ENCODE measurements around the gene OTOP2.
"Not testable (repeated sequence)": the region's sequence is repeated elsewhere in the genome, so short reads cannot be mapped to it uniquely, and the experiment has no call there.

OTOP2 gene

GRCh38 chr17:74953134-74953687 is 29.1 kb downstream of the OTOP2 start:
- no peak for DNase-seq

DNA sequence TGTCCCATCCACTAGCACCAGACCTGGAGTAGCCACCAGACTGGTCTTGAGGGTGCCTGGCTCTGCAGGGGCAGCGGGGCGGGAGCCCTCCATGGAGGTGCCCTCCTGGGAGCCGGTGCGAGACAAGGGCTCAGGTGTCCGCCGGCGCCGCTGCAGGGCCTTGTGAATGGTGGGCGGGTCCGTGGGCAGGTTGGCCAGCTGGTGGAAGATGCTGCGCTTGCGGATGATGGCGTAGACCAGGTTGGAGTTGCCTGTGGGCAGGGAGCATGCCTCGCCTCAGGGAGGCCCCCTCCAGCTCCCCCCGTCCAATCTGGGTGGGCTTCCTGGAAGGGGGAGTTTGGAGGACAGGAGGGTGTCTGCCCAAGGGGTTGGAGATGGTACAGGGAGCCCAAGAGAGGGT is 30.0 kb downstream of the OTOP2 start:
- no peak for DNase-seq

DNA sequence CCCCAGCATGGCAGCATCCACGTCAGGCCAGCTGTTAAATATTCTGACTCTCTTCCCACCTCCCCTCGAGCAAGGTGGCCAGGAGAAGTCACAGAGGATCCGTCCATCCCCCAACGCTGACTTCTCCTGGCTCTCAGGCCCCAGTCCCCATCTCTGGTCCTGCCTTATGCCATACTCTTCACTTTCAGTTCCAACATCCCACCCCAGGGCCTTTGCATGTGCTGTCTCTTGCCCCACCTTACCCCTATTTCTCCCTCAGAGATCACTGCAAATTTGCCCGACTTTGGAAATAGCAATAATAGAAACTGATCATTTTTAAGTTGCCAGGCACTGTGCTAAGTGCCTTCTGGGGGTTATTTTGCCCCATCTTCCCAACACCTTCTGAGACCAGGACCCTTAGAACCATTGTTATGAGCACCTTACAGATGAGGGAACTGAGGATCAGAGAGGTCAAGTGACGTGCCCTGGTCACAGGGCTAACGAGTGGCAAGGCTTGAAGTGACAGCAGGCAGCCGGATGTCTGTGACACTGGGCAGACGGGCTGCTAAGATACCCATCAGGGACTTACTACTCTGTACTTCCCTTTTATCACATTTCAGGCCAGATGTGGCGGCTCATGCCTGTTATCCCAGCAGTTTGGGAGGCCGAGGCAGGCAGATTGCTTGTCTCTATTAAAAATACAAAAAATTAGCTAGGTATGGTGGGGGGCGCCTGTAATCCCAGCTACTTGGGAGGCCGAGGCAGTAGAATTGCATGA is 30.8 kb downstream of the OTOP2 start:
- no peak for DNase-seq

GRCh38 chr17:74956093-74956492 is 32.0 kb downstream of the OTOP2 start:
- no peak for DNase-seq

GRCh38 chr17:74957935-74958740 is 34.1 kb downstream of the OTOP2 start:
- DNase-seq, result no peak

- DNase-seq, result peak; percentile 60
Observed at GRCh38 chr17:74959826-74960515, 35.9 kb downstream of the OTOP2 start.

GRCh38 chr17:74960570-74961342 is 36.7 kb downstream of the OTOP2 start:
- DNase-seq, result peak; percentile 35

DNA sequence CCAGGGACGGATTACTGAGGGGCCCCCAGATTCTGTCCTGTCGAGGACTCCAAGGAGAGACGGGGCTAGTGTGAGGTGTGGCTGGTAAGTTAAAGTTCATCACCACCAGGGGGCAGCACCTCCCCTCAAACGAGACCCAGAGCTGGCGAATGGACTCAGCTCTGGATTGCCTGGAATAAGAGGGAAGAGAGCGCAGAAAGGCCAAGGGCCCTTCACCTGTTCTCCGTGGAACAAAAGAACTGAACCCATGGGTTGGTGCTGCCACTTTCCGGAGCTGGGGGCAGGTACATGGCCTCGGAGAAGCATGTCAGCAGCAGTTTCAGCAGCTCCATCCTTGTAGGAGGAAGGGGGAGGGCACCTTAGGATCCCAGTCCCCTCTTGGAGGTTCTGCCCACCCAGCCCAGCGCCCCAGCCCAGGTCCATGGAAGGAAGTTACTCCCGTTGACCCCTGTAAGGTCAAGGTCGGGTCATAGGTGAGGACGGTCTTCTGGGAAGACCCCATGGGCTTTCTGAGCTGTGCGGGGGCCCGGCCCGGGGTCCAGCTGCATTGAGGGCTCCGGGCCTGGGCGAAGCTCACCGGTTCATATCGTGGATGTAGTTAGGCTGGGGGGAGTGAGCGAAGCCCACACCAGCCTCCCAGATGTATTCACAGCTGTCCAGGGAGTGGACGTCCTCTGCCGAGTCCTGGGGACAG is 37.7 kb downstream of the OTOP2 start:
- peak; percentile 67 for DNase-seq

DNA sequence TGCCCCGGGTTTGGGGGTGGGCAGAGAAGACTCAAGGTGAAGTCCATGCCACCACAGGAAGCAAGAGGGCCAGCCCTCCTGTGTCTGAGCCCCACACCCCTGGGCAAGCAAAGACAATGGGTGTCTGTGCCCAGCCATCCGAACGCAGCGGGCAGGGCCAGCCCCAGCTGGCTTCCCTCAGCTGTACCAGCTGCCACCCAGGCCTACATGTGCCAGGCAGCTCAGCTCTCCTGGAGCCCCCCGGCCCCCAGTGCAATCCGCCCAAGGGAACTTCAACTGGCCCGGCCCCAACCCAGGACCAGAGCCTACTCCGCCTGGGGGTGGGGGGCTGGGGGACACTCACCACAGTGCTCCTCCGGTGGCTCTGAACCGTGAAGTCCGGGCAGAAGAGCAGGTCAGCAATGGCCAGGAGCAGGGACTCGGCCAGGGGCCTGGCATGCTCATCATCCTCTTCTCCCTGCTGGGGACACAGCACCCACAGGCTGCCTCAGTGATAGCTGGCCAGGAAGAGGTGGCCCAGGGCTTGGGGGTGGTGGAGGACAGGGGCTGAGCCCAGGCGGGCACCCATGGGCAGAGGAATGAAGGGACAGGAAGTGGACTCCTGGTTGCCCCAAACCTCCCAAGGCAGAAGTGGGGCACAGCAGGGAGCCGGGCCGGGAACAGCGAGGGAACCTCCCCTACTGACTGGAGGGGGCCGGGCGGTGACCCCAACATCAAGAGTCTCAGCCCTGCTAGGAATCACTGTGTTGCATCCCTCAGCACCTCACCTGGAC is 38.7 kb downstream of the OTOP2 start:
- DNase-seq, result no peak

DNA sequence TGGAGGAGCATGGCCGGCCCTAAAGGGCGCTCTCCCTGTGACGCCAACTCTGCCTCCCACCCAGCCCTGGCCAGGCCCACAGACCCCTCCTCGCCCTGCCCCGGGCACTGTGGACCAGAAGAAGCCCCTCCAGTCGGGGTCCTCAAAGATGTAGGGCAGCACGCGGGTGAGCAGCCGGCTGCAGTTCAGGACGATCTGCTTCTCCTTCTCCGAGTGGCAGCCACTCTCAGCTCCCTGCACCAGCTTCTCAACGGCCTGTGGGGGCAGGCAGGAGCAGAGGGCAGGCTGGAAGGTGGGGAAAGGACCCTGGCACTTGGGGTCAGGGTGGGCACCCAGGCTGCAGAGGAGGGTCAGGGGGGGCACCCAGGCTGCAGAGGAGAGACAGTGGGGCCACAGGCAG is 39.6 kb downstream of the OTOP2 start:
- no peak for DNase-seq

- DNase-seq, result no peak
Observed at GRCh38 chr17:74964246-74964761, 40.2 kb downstream of the OTOP2 start.

- no peak for DNase-seq
Observed at GRCh38 chr17:74964988-74965622, 41.0 kb downstream of the OTOP2 start.

- no peak for DNase-seq
Observed at GRCh38 chr17:74968361-74968780, 44.3 kb downstream of the OTOP2 start.

DNA sequence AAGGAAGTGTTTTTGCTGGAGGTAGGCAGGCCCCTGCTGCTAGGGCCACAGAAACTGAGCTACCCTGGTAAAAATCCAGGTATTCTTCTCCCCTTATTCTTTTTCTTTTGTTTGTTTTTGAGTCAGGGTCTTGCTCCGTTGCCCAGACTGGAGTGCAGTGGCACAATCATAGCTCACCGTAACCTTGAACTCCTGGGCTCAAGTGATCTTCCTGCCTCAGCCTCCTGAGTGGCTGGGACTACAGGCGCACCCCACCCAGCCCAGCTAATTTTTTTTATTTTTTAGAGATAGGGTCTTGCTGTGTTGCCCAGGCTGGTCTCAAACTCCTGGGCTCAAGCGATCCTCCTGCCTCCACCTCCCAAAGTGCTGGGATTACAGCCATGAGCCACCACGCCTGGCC is 45.4 kb downstream of the OTOP2 start:
- not testable (repeated sequence) for DNase-seq

DNA sequence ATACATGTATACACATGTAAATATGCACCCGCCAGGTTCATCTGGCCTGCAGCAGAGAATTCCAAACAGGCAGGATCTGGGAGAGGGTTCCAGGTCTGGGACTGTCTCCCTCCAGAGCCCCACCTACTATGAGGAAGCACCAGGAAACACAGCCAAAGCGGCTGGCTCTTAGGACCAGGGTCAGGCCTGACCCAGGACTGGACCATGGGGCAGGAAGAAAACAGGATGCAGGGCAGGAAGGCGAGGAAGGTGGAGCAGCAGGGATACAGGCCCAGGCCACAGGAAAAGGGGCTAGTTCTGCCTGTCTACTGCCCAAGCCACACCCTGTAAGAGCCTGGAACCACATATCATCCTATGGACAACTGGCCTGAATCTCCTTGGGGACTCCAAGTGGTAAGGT is 46.3 kb downstream of the OTOP2 start:
- no peak for DNase-seq

GRCh38 chr17:74971069-74971841 is 47.2 kb downstream of the OTOP2 start:
- DNase-seq, result no peak

GRCh38 chr17:74971842-74972106 is 47.7 kb downstream of the OTOP2 start:
- no peak for DNase-seq

DNA sequence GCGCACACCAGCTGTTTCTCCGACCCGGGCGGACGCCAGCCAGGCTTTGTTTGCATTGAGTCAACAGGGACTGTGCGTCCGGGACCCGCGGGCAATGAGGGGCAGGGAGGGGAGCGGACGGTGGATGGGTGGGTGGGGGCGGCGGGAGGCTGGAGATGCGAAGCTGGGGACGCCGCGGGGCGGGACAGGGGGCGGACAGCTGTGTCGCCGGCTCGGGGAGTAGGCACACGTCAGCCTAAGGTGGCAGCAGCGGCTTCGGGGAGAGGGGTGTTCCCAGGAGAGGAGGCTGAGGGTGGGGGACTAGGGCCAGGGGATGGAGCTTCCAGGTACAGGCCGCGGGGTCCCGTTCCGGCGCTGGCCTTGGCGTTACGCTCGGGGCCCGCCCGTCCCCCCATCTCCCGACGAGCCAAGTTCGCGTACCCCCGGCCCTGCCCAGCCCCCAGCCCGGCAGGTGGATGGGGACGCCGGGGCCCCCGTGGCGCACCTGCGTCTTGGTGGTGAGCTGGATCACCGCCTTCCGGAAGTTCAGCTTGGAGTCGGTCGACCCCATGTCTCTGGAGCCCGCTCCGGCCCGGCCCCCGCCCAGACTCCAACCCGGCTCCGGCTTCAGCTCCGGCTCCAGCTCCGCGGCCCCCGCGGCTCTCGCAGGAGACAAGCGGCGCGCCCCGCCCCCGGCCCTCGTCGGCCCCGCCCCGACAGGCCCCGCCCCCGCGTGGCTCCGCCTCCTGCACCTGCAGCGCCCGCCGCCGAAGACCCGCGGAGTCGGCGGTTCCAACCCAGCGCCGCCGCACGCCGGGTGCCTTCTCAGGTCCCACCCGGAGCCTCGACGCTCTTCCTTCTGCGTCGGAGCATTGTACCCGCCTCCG is 48.3 kb downstream of the OTOP2 start, which contains the start of gene HID1:
TSS of gene HID1 (minus strand) at position 653 of the 866 bp plus-strand sequence. CDS start at position 550, 103 bp downstream.
- peak; percentile 27 for DNase-seq

DNA sequence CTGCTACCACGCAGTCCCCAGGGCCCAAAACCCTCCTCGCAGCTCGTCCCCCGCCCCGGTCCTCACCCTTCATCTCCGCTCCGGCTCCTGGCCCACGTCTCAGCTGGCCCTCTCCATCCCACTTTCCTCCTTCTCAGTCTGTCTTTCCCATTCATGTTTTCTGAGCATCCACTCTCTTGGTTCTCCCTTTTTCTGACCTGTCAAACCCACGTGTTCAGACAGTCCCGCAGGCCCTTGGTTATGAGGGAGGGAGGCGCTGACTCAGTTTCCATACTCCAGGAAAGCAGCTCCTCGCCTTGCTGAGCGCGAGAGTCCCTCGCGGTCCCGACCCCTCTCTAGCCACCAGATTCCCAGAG is 48.9 kb downstream of the OTOP2 start:
- DNase-seq, result no peak
